ENCODE measurements around the gene CARS2. TPM values are rescaled to one million over a fixed set of nuclear protein-coding genes. Genes with fewer than 3 reads are reported as not detected.
"Not testable (repeated sequence)": the region's sequence is repeated elsewhere in the genome, so short reads cannot be mapped to it uniquely, and the experiment has no call there.

CARS2 gene
- total RNA-seq, 3 donors from 2014 or later, result 39.8 to 71.4 (median 56.4) TPM

- DNase-seq, result peak; percentile 36 to 67 (median 66)
- intact Hi-C loops (cut with DNase I, micrococcal nuclease), result no loop called here
- TF ChIP-seq CTCF (IDR thresholded peaks at IDR 0.05), result no peak
Measured at GRCh38 chr13:110616103-110617101, 89.5 kb downstream of the CARS2 start.

GRCh38 chr13:110615322-110616102 lies 90.4 kb downstream of the CARS2 start, which contains the start of gene NAXD:
NAXD (plus strand) TSS chr13:110615545; CDS start chr13:110615602, 57 bp downstream.
- DNase-seq (peak; percentile 94 to 96 (median 94)), ATAC-seq (peak; percentile 92)
- intact Hi-C loops (cut with DNase I, micrococcal nuclease), result no loop called here
- peak within 1 kb of the TSS; percentile 91 for H3K4me3 ChIP-seq
- TF ChIP-seq CTCF (IDR thresholded peaks at IDR 0.05), result no peak
- no peaks in the 10 kb centered on the region for H3K36me3 ChIP-seq (ENCODE audit: low read depth)
- H3K9me3 ChIP-seq, result no peaks in the 10 kb centered on the region
- H3K4me1 ChIP-seq (ENCODE audit: low read depth), result peaks cover 24% of the 10 kb centered on the region

More at GRCh38 chr13:110616103-110617101, 89.5 kb downstream of the CARS2 start:
- peak; percentile 67 for ATAC-seq
- Histone ChIP-seq H3K4me1 (ENCODE audit: low read depth) (peaks cover 24% of the 10 kb centered on the region), H3K4me3 (peak overlapping the region; percentile 91), H3K9me3 (no peaks in the 10 kb centered on the region), H3K36me3 (ENCODE audit: low read depth) (no peaks in the 10 kb centered on the region)

GRCh38 chr13:110615005-110615321 lies 91.0 kb downstream of the CARS2 start:
- no peaks in the 10 kb centered on the region for H3K9me3 ChIP-seq
- no peak for TF ChIP-seq CTCF (IDR thresholded peaks at IDR 0.05)
- intact Hi-C loops (cut with DNase I, micrococcal nuclease), result no loop called here
- H3K4me1 ChIP-seq (ENCODE audit: low read depth), result peaks cover 20% of the 10 kb centered on the region
- ATAC-seq (no peak), DNase-seq (peak in 1 of 3 donors; percentile 20)
- no peaks in the 10 kb centered on the region for H3K36me3 ChIP-seq (ENCODE audit: low read depth)
- H3K4me3 ChIP-seq, result no peak overlapping the region

- H3K36me3 ChIP-seq (ENCODE audit: low read depth), result no peaks in the 10 kb centered on the region
- H3K9me3 ChIP-seq, result no peaks in the 10 kb centered on the region
- H3K4me3 ChIP-seq, result no peak overlapping the region
- intact Hi-C loops (cut with DNase I, micrococcal nuclease), result no loop called here
- DNase-seq (no peak), ATAC-seq (no peak)
- TF ChIP-seq CTCF (IDR thresholded peaks at IDR 0.05), result no peak
- peaks cover 3% of the 10 kb centered on the region for H3K4me1 ChIP-seq (ENCODE audit: low read depth)
Measured at GRCh38 chr13:110610955-110611595, 94.8 kb downstream of the CARS2 start.

- no peak for TF ChIP-seq CTCF (IDR thresholded peaks at IDR 0.05)
- Histone ChIP-seq H3K4me1 (ENCODE audit: low read depth) (no peaks in the 10 kb centered on the region), H3K36me3 (ENCODE audit: low read depth) (no peaks in the 10 kb centered on the region), H3K4me3 (no peak overlapping the region), H3K9me3 (no peaks in the 10 kb centered on the region)
- DNase-seq (no peak), ATAC-seq (no peak)
- intact Hi-C loops (cut with DNase I, micrococcal nuclease), result no loop called here
Measured at GRCh38 chr13:110607675-110608224, 98.2 kb downstream of the CARS2 start.

- H3K4me3 ChIP-seq; H3K4me1 ChIP-seq (ENCODE audit: low read depth); ATAC-seq; intact Hi-C loops (cut with DNase I, micrococcal nuclease); H3K9me3 ChIP-seq; DNase-seq; H3K36me3 ChIP-seq (ENCODE audit: low read depth): not testable (repeated sequence)
Measured at GRCh38 chr13:110606281-110606680, 99.6 kb downstream of the CARS2 start.

Measured in mucosa of descending colon (tissue), 3 donors.